HepG2 (cell line): ENCODE measurements around the gene ATG13. TPM values are rescaled to one million over a fixed set of nuclear protein-coding genes. Genes with fewer than 3 reads are reported as not detected.

ENCODE experiments used
- CCDC6 ChIP-seq: sonication (generic); formaldehyde crosslinking; IDR thresholded peaks from 2 replicates; pipeline ENCODE4 v1.8.1; 2022; ENCODE audit warnings: mild to moderate bottlenecking, missing genetic modification reagents, moderate library complexity
- FOXA3 ChIP-seq: IDR thresholded peaks from 2 replicates; pipeline ENCODE4 v1.6.1; 2016; ENCODE audit warnings: missing genetic modification reagents, missing compliant biosample characterization
- FOXK1 ChIP-seq: sonication (generic); formaldehyde crosslinking; IDR thresholded peaks from 2 replicates; pipeline ENCODE4 v1.4.0; 2020; ENCODE audit warnings: low read depth, missing genetic modification reagents, borderline replicate concordance
- HOXA5 ChIP-seq: sonication (generic); formaldehyde crosslinking; IDR thresholded peaks from 2 replicates; pipeline ENCODE4 v1.4.0; 2020; ENCODE audit warnings: missing genetic modification reagents
- IRF2 ChIP-seq: IDR thresholded peaks from 2 replicates; pipeline ENCODE4 v1.6.1; 2018; ENCODE audit warnings: missing genetic modification reagents, missing compliant biosample characterization
- MAFF ChIP-seq: IDR thresholded peaks from 2 replicates; pipeline ENCODE4 v1.6.1; 2011; ENCODE audit warnings: low read depth, low read length, improper control_type of control experiment
- RBM22 ChIP-seq: fragments of 200-400 bp; formaldehyde crosslinking; optimal IDR thresholded peaks from 2 replicates; pipeline ENCODE3; 2017; ENCODE audit warnings: mild to moderate bottlenecking, low read length, moderate library complexity
- RORA ChIP-seq: sonication (generic); formaldehyde crosslinking; IDR thresholded peaks from 2 replicates; pipeline ENCODE4 v1.5.0; 2020; ENCODE audit warnings: mild to moderate bottlenecking, missing genetic modification reagents, moderate library complexity
- SAP130 ChIP-seq: IDR thresholded peaks from 2 replicates; pipeline ENCODE4 v1.6.1; 2016; ENCODE audit warnings: low read depth
- SMAD1 ChIP-seq: sonication (generic); formaldehyde crosslinking; IDR thresholded peaks from 2 replicates; pipeline ENCODE4 v1.4.0; 2020; ENCODE audit warnings: missing genetic modification reagents, low read depth, mild to moderate bottlenecking, borderline replicate concordance
- SRY ChIP-seq: sonication (generic); formaldehyde crosslinking; IDR thresholded peaks from 2 replicates; pipeline ENCODE4 v1.8.0; 2022; ENCODE audit warnings: mild to moderate bottlenecking, missing genetic modification reagents
- WIZ ChIP-seq: sonication (generic); formaldehyde crosslinking; IDR thresholded peaks from 2 replicates; pipeline ENCODE4 v1.5.1; 2020; ENCODE audit warnings: mild to moderate bottlenecking, missing genetic modification reagents
- ZFX ChIP-seq: sonication (generic); formaldehyde crosslinking; IDR thresholded peaks from 2 replicates; pipeline ENCODE4 v1.4.0; 2020; ENCODE audit warnings: mild to moderate bottlenecking, low read depth, missing genetic modification reagents, moderate library complexity
- ZNF138 ChIP-seq: sonication (generic); formaldehyde crosslinking; IDR thresholded peaks from 2 replicates; pipeline ENCODE4 v1.5.0; 2020; ENCODE audit warnings: mild to moderate bottlenecking, low read depth, missing genetic modification reagents
- ZNF234 ChIP-seq: sonication (generic); formaldehyde crosslinking; conservative IDR thresholded peaks from 2 replicates; pipeline ENCODE4 v1.5.1; 2020; ENCODE audit warnings: mild to moderate bottlenecking, missing genetic modification reagents
- ZNF557 ChIP-seq: sonication (generic); formaldehyde crosslinking; IDR thresholded peaks from 2 replicates; pipeline ENCODE4 v1.4.0; 2020; ENCODE audit warnings: missing genetic modification reagents
- polyA plus RNA-seq, 8 experiments: library from polyadenylated mRNA; depleted of rRNA in 3 of 8; stranded (reverse) in 7 of 8; unstranded in 1 of 8; fragments of >200 nt; fragmentation: Illumina TruSeq in 4 of 8; extraction: Trizol in 4 of 8; gene quantifications; 2 replicates each; pipeline versions ENCODE4 v1.2.1 to v1.2.3, GENCODE V29; 2011 to 2016; ENCODE audit warnings: low read depth in 4 of 8, missing spikeins in 1 of 8, mixed read lengths in 1 of 8; ENCODE audit not compliant: insufficient read depth in 1 of 8
- total RNA-seq, 5 experiments: library from RNA; depleted of rRNA; stranded (reverse); fragments of >200 nt; fragmentation: Illumina TruSeq; extraction: Trizol; gene quantifications; 2 replicates each; pipeline ENCODE4 v1.2.3, GENCODE V29; 2016; ENCODE audit warnings: low read depth in 1 of 5
- TF ChIP-seq, protein P1 (sequence below): sonication (generic); formaldehyde crosslinking; IDR thresholded peaks from 2 replicates; pipeline ENCODE4 v1.4.0; 2020; ENCODE audit warnings: missing genetic modification reagents, mild to moderate bottlenecking, borderline replicate concordance
- TF ChIP-seq, protein P2 (sequence below): sonication (generic); formaldehyde crosslinking; IDR thresholded peaks from 2 replicates; pipeline ENCODE4 v1.4.0; 2020; ENCODE audit warnings: missing genetic modification reagents
- TF ChIP-seq, protein P3 (sequence below): sonication (generic); formaldehyde crosslinking; IDR thresholded peaks from 2 replicates; pipeline ENCODE4 v1.4.0; 2020; ENCODE audit warnings: low read depth, mild to moderate bottlenecking, missing genetic modification reagents

The ATG13 gene
- total and polyA plus RNA-seq, 2 of the 13 experiments (the other 11 are each of a cell fraction or from before 2014, with no cell fraction given): 55.0 to 77.3 TPM

GRCh38 chr11:46617134-46617971 lies at the start of gene ATG13, which contains the start of gene HARBI1 (continued):
- peak; percentile 72 for TF ChIP-seq ZFX (CRISPR knock-in tag)
- TF ChIP-seq, protein P1, sequence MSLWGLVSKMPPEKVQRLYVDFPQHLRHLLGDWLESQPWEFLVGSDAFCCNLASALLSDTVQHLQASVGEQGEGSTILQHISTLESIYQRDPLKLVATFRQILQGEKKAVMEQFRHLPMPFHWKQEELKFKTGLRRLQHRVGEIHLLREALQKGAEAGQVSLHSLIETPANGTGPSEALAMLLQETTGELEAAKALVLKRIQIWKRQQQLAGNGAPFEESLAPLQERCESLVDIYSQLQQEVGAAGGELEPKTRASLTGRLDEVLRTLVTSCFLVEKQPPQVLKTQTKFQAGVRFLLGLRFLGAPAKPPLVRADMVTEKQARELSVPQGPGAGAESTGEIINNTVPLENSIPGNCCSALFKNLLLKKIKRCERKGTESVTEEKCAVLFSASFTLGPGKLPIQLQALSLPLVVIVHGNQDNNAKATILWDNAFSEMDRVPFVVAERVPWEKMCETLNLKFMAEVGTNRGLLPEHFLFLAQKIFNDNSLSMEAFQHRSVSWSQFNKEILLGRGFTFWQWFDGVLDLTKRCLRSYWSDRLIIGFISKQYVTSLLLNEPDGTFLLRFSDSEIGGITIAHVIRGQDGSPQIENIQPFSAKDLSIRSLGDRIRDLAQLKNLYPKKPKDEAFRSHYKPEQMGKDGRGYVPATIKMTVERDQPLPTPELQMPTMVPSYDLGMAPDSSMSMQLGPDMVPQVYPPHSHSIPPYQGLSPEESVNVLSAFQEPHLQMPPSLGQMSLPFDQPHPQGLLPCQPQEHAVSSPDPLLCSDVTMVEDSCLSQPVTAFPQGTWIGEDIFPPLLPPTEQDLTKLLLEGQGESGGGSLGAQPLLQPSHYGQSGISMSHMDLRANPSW (CRISPR knock-in tag): peak; percentile 82; the same call in 1 of the 2 replicates
- TF ChIP-seq, protein P2, sequence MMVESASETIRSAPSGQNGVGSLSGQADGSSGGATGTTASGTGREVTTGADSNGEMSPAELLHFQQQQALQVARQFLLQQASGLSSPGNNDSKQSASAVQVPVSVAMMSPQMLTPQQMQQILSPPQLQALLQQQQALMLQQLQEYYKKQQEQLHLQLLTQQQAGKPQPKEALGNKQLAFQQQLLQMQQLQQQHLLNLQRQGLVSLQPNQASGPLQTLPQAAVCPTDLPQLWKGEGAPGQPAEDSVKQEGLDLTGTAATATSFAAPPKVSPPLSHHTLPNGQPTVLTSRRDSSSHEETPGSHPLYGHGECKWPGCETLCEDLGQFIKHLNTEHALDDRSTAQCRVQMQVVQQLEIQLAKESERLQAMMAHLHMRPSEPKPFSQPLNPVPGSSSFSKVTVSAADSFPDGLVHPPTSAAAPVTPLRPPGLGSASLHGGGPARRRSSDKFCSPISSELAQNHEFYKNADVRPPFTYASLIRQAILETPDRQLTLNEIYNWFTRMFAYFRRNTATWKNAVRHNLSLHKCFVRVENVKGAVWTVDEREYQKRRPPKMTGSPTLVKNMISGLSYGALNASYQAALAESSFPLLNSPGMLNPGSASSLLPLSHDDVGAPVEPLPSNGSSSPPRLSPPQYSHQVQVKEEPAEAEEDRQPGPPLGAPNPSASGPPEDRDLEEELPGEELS: peak; percentile 16
- peak; percentile 5; the same call in 1 of the 2 replicates for TF ChIP-seq HOXA5 (CRISPR knock-in tag)
- peak; percentile 74; the same call in 1 of the 2 replicates for TF ChIP-seq ZNF138 (CRISPR knock-in tag)
- TF ChIP-seq WIZ (CRISPR knock-in tag): peak; percentile 80
- peak; percentile 38; the same call in 1 of the 2 replicates for TF ChIP-seq SRY
- 0 out of 2 replicates have a peak, but pooled peaks have one; percentile 22 for TF ChIP-seq FOXA3 (CRISPR knock-in tag)
- no peak for TF ChIP-seq IRF2 (CRISPR knock-in tag)
- TF ChIP-seq CCDC6 (CRISPR knock-in tag): 0 out of 2 replicates have a peak, but pooled peaks have one; percentile 36
- TF ChIP-seq MAFF: no peak
- peak; percentile 64; the same call in 1 of the 2 replicates for TF ChIP-seq FOXK1 (CRISPR knock-in tag)
- TF ChIP-seq ZNF234 (CRISPR knock-in tag): 0 out of 2 replicates have a peak, but pooled peaks have one; percentile 25
- TF ChIP-seq SAP130: peak; percentile 93
- TF ChIP-seq, protein P3, sequence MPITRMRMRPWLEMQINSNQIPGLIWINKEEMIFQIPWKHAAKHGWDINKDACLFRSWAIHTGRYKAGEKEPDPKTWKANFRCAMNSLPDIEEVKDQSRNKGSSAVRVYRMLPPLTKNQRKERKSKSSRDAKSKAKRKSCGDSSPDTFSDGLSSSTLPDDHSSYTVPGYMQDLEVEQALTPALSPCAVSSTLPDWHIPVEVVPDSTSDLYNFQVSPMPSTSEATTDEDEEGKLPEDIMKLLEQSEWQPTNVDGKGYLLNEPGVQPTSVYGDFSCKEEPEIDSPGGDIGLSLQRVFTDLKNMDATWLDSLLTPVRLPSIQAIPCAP (CRISPR knock-in tag): no peak
- 0 out of 2 replicates have a peak, but pooled peaks have one; percentile 15 for TF ChIP-seq SMAD1 (CRISPR knock-in tag)
- no peak for TF ChIP-seq RBM22
- 0 out of 2 replicates have a peak, but pooled peaks have one; percentile 26 for TF ChIP-seq RORA (CRISPR knock-in tag)
- no peak for TF ChIP-seq ZNF557 (CRISPR knock-in tag)
